HEK293 (cell line): ENCODE results near the gene RBMS3.

ENCODE experiments used
- CTCF ChIA-PET: fragments of 350-600 bp; formaldehyde crosslinking; extraction: SDS; loops from one replicate; lab custom pipeline; 2021; ENCODE audit warnings: antibody characterized with exemption; lab: Yijun Ruan, JAX
- POLR2A ChIA-PET: fragments of 300-600 bp; formaldehyde crosslinking; extraction: SDS; loops from one replicate; lab custom pipeline; 2020; ENCODE audit warnings: antibody characterized with exemption, inconsistent platforms; lab: Yijun Ruan, JAX
- H3K27ac ChIP-seq: fragments of 200-500 bp; sonication (Bioruptor generic); 2 replicates; pipeline ENCODE4 v1.5.1; 2014; ENCODE audit warnings: low read depth, low read length, control low read depth, inconsistent platforms; ENCODE audit errors: extremely low read depth
- H3K36me3 ChIP-seq, 2 experiments: fragments of 200-500 bp in 1 of 2; sonication (Bioruptor generic) in 1 of 2; 1 replicate in 1 of 2; 2 replicates in 1 of 2; pipeline ENCODE4 v1.5.1; 2014 to 2017; ENCODE audit warnings: inconsistent platforms in 2 of 2, low read length in 2 of 2; ENCODE audit not compliant: control insufficient read depth in 2 of 2, insufficient read depth in 1 of 2
- H3K4me1 ChIP-seq: fragments of 200-500 bp; sonication (Bioruptor generic); 2 replicates; pipeline ENCODE4 v1.5.1; 2014; ENCODE audit warnings: mild to moderate bottlenecking, low read length, inconsistent platforms; ENCODE audit not compliant: control insufficient read depth, insufficient read depth
- H3K4me3 ChIP-seq: 2 replicates; pipeline ENCODE4 v1.5.1; 2011; ENCODE audit warnings: low read depth, mild to moderate bottlenecking, control low read depth, low read length, moderate library complexity
- H3K9me3 ChIP-seq: fragments of 200-500 bp; sonication (Bioruptor generic); 2 replicates; pipeline ENCODE4 v1.5.1; 2014; ENCODE audit warnings: low read depth, low read length, inconsistent platforms; ENCODE audit not compliant: control insufficient read depth, insufficient read depth
- BCL11A ChIP-seq: fragments of 450-650 bp; formaldehyde crosslinking; IDR thresholded peaks from 2 replicates; pipeline ENCODE4 v1.5.1; 2016; ENCODE audit warnings: low read depth, missing biosample characterization, missing genetic modification characterization
- IKZF3 ChIP-seq: fragments of 450-650 bp; IDR thresholded peaks from 2 replicates; pipeline ENCODE4 v1.5.0; 2018; ENCODE audit warnings: missing biosample characterization, mild to moderate bottlenecking, missing genetic modification characterization, moderate library complexity
- KLF7 ChIP-seq: fragments of 450-650 bp; formaldehyde crosslinking; IDR thresholded peaks from 2 replicates; pipeline ENCODE4 v1.5.1; 2016; ENCODE audit warnings: missing biosample characterization, missing genetic modification characterization, borderline replicate concordance
- MZF1 ChIP-seq: fragments of 450-650 bp; formaldehyde crosslinking; IDR thresholded peaks from 2 replicates; pipeline ENCODE4 v1.5.1; 2017; ENCODE audit warnings: missing biosample characterization, missing genetic modification characterization, borderline replicate concordance
- RBAK ChIP-seq: fragments of 450-650 bp; formaldehyde crosslinking; IDR thresholded peaks from 2 replicates; pipeline ENCODE4 v1.5.1; 2016; ENCODE audit warnings: missing biosample characterization, missing genetic modification characterization
- SP7 ChIP-seq: fragments of 450-650 bp; formaldehyde crosslinking; IDR thresholded peaks from 2 replicates; pipeline ENCODE4 v1.5.1; 2016; ENCODE audit warnings: missing biosample characterization, missing genetic modification characterization
- ZNF133 ChIP-seq: fragments of 450-650 bp; formaldehyde crosslinking; IDR thresholded peaks from 2 replicates; pipeline ENCODE4 v1.5.1; 2016; ENCODE audit warnings: missing biosample characterization, missing genetic modification characterization
- ZNF155 ChIP-seq: fragments of 450-650 bp; formaldehyde crosslinking; IDR thresholded peaks from 2 replicates; pipeline ENCODE4 v1.5.1; 2016; ENCODE audit warnings: missing biosample characterization, missing genetic modification characterization
- ZNF214 ChIP-seq: fragments of 450-650 bp; formaldehyde crosslinking; IDR thresholded peaks from 2 replicates; pipeline ENCODE4 v1.5.1; 2017; ENCODE audit warnings: missing biosample characterization, mild to moderate bottlenecking, missing genetic modification characterization, borderline replicate concordance
- ZNF341 ChIP-seq: fragments of 450-650 bp; formaldehyde crosslinking; IDR thresholded peaks from 2 replicates; pipeline ENCODE4; 2016; ENCODE audit warnings: low read depth, missing biosample characterization, missing genetic modification characterization
- ZNF350 ChIP-seq: fragments of 450-650 bp; formaldehyde crosslinking; IDR thresholded peaks from 2 replicates; pipeline ENCODE4 v1.5.0; 2017; ENCODE audit warnings: missing biosample characterization, mild to moderate bottlenecking, missing genetic modification characterization
- ZNF362 ChIP-seq: fragments of 450-650 bp; formaldehyde crosslinking; IDR thresholded peaks from 2 replicates; pipeline ENCODE4 v1.5.1; 2016; ENCODE audit warnings: missing biosample characterization, missing genetic modification characterization
- ZNF366 ChIP-seq: fragments of 450-650 bp; formaldehyde crosslinking; conservative IDR thresholded peaks from 2 replicates; pipeline ENCODE4 v1.5.1; 2016; ENCODE audit warnings: missing biosample characterization, missing genetic modification characterization
- ZNF398 ChIP-seq: fragments of 450-650 bp; formaldehyde crosslinking; IDR thresholded peaks from 2 replicates; pipeline ENCODE4 v1.5.1; 2017; ENCODE audit warnings: missing biosample characterization, missing genetic modification characterization
- ZNF600 ChIP-seq: fragments of 450-650 bp; formaldehyde crosslinking; IDR thresholded peaks from 2 replicates; pipeline ENCODE4 v1.5.1; 2016; ENCODE audit warnings: missing biosample characterization, missing genetic modification characterization
- ZNF621 ChIP-seq: fragments of 450-650 bp; formaldehyde crosslinking; IDR thresholded peaks from 2 replicates; pipeline ENCODE4 v1.5.1; 2017; ENCODE audit warnings: missing biosample characterization, missing genetic modification characterization
- ZNF645 ChIP-seq: fragments of 450-650 bp; formaldehyde crosslinking; IDR thresholded peaks from 2 replicates; pipeline ENCODE4; 2016; ENCODE audit warnings: missing biosample characterization, missing genetic modification characterization
- ZNF701 ChIP-seq: fragments of 450-650 bp; formaldehyde crosslinking; IDR thresholded peaks from 2 replicates; pipeline ENCODE4 v1.5.1; 2016; ENCODE audit warnings: missing biosample characterization, missing genetic modification characterization
- ZNF843 ChIP-seq: fragments of 450-650 bp; formaldehyde crosslinking; IDR thresholded peaks from 2 replicates; pipeline ENCODE4 v1.5.1; 2016; ENCODE audit warnings: missing biosample characterization, missing genetic modification characterization
- ZXDB ChIP-seq: fragments of 450-650 bp; formaldehyde crosslinking; IDR thresholded peaks from 2 replicates; pipeline ENCODE4 v1.5.1; 2016; ENCODE audit warnings: missing biosample characterization, missing genetic modification characterization
- TF ChIP-seq, protein P1 (sequence below): fragments of 450-650 bp; formaldehyde crosslinking; IDR thresholded peaks from 2 replicates; pipeline ENCODE4 v1.5.1; 2016; ENCODE audit warnings: missing biosample characterization, missing genetic modification characterization, borderline replicate concordance
- TF ChIP-seq, protein P2 (sequence below): fragments of 450-650 bp; IDR thresholded peaks from 2 replicates; pipeline ENCODE4 v1.5.1; 2018; ENCODE audit warnings: missing biosample characterization, missing genetic modification characterization
- TF ChIP-seq, protein P3 (sequence below): fragments of 450-650 bp; formaldehyde crosslinking; IDR thresholded peaks from 2 replicates; pipeline ENCODE4 v1.5.1; 2016; ENCODE audit warnings: missing biosample characterization, missing genetic modification characterization

The RBMS3 gene

DNA sequence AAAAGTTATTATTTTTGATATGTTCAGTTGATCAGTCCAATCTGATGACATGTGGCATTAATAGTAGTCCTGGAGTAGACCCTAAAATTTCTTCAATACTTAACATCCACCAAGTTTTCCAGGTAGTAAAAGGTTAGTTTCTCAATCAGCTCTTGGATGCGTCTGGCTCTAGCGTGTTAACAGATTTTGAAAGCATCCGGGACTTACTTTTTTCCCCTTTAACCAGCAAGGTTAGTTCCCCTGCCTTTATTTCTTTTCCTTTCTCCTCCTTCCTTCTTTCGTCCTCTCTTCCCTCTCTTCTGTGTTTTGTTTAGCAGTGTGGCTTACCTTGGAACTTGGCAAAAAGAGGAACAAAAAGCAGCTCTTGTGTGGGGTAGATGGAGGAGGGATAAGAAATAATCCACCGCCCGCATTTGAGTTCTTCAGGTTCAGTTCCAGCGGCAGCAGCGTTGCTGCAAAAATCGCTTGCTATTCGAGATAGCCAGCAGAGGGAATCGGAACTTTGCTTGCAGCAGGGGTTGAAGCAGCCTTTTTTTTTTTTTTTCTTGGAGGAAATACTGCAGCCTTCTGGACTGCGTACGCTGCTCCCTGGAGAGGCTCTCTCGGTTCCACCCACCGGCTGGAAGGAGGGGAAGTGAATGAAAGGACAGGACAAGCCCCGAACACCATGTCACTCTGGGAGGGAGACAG is at the start of gene RBMS3:
Gene RBMS3 (plus strand): TSS at position 668 of the 690 bp plus-strand sequence.
- POLR2A ChIA-PET, result interaction anchor here (0.6 to 1.3 kb wide), 4 partner anchors 8 to 481 kb away, joined by 3 to 6 read pairs (median 4); no protein-coding TSS in a partner anchor
- H3K4me3 ChIP-seq, result peak within 1 kb of the TSS; percentile 59
- CTCF ChIA-PET, result interaction anchor here (0.6 to 1.2 kb wide), 10 partner anchors 13 to 1760 kb away, joined by 3 to 10 read pairs (median 4); no protein-coding TSS in a partner anchor
- no peaks in the 10 kb centered on the region for H3K9me3 ChIP-seq
- H3K27ac ChIP-seq, result peak within 1 kb of the TSS; percentile 76
- 0 out of 2 replicates have a peak, but pooled peaks cover 4% of the 10 kb centered on the region for H3K4me1 ChIP-seq
- H3K36me3 ChIP-seq, result no peaks in the 10 kb centered on the region
- TF ChIP-seq ZNF341 (tag by site-specific recombination) (peak; percentile 15; the same call in 1 of the 2 replicates), ZNF214 (tag by site-specific recombination) (no peak), ZNF621 (no peak), ZNF600 (tag by site-specific recombination) (0 out of 2 replicates have a peak, but pooled peaks have one; percentile 20), ZNF366 (tag by site-specific recombination) (peak; percentile 71; the same call in 1 of the 2 replicates), ZNF645 (tag by site-specific recombination) (no peak), ZNF701 (tag by site-specific recombination) (no peak), ZNF843 (tag by site-specific recombination) (no peak), ZNF133 (tag by site-specific recombination) (no peak), ZXDB (tag by site-specific recombination) (peak; percentile 76), ZNF155 (tag by site-specific recombination) (no peak), KLF7 (tag by site-specific recombination) (no peak), BCL11A (tag by site-specific recombination) (no peak), RBAK (tag by site-specific recombination) (no peak), IKZF3 (tag by site-specific recombination) (peak; percentile 30; the same call in 1 of the 2 replicates), SP7 (tag by site-specific recombination) (0 out of 2 replicates have a peak, but pooled peaks have one; percentile 10), MZF1 (tag by site-specific recombination) (peak; percentile 57; the same call in 1 of the 2 replicates), ZNF350 (tag by site-specific recombination) (no peak), ZNF362 (no peak), ZNF398 (tag by site-specific recombination) (peak; percentile 40; the same call in 1 of the 2 replicates)
- TF ChIP-seq, protein P1, sequence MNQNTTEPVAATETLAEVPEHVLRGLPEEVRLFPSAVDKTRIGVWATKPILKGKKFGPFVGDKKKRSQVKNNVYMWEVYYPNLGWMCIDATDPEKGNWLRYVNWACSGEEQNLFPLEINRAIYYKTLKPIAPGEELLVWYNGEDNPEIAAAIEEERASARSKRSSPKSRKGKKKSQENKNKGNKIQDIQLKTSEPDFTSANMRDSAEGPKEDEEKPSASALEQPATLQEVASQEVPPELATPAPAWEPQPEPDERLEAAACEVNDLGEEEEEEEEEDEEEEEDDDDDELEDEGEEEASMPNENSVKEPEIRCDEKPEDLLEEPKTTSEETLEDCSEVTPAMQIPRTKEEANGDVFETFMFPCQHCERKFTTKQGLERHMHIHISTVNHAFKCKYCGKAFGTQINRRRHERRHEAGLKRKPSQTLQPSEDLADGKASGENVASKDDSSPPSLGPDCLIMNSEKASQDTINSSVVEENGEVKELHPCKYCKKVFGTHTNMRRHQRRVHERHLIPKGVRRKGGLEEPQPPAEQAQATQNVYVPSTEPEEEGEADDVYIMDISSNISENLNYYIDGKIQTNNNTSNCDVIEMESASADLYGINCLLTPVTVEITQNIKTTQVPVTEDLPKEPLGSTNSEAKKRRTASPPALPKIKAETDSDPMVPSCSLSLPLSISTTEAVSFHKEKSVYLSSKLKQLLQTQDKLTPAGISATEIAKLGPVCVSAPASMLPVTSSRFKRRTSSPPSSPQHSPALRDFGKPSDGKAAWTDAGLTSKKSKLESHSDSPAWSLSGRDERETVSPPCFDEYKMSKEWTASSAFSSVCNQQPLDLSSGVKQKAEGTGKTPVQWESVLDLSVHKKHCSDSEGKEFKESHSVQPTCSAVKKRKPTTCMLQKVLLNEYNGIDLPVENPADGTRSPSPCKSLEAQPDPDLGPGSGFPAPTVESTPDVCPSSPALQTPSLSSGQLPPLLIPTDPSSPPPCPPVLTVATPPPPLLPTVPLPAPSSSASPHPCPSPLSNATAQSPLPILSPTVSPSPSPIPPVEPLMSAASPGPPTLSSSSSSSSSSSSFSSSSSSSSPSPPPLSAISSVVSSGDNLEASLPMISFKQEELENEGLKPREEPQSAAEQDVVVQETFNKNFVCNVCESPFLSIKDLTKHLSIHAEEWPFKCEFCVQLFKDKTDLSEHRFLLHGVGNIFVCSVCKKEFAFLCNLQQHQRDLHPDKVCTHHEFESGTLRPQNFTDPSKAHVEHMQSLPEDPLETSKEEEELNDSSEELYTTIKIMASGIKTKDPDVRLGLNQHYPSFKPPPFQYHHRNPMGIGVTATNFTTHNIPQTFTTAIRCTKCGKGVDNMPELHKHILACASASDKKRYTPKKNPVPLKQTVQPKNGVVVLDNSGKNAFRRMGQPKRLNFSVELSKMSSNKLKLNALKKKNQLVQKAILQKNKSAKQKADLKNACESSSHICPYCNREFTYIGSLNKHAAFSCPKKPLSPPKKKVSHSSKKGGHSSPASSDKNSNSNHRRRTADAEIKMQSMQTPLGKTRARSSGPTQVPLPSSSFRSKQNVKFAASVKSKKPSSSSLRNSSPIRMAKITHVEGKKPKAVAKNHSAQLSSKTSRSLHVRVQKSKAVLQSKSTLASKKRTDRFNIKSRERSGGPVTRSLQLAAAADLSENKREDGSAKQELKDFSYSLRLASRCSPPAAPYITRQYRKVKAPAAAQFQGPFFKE (tag by site-specific recombination), result no peak
- TF ChIP-seq, protein P2, sequence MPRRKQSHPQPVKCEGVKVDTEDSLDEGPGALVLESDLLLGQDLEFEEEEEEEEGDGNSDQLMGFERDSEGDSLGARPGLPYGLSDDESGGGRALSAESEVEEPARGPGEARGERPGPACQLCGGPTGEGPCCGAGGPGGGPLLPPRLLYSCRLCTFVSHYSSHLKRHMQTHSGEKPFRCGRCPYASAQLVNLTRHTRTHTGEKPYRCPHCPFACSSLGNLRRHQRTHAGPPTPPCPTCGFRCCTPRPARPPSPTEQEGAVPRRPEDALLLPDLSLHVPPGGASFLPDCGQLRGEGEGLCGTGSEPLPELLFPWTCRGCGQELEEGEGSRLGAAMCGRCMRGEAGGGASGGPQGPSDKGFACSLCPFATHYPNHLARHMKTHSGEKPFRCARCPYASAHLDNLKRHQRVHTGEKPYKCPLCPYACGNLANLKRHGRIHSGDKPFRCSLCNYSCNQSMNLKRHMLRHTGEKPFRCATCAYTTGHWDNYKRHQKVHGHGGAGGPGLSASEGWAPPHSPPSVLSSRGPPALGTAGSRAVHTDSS (tag by site-specific recombination), result no peak
- TF ChIP-seq, protein P3, sequence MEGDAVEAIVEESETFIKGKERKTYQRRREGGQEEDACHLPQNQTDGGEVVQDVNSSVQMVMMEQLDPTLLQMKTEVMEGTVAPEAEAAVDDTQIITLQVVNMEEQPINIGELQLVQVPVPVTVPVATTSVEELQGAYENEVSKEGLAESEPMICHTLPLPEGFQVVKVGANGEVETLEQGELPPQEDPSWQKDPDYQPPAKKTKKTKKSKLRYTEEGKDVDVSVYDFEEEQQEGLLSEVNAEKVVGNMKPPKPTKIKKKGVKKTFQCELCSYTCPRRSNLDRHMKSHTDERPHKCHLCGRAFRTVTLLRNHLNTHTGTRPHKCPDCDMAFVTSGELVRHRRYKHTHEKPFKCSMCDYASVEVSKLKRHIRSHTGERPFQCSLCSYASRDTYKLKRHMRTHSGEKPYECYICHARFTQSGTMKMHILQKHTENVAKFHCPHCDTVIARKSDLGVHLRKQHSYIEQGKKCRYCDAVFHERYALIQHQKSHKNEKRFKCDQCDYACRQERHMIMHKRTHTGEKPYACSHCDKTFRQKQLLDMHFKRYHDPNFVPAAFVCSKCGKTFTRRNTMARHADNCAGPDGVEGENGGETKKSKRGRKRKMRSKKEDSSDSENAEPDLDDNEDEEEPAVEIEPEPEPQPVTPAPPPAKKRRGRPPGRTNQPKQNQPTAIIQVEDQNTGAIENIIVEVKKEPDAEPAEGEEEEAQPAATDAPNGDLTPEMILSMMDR, result peak; percentile 54; the same call in 1 of the 2 replicates
